Activated T-helper 1 cell treated with anti-CD3 and anti-CD28 coated beads, Interleukin-12 subunit alpha, Interleukin-12 subunit beta, Interleukin-2, Interleukin-4 antibody, amounts not matched to agents 30 ng/mL and 10 ng/mL and 1 ng/mL, durations not matched to agents 14 hours and 24 hours and 36 hours (primary cell): Measurements from ENCODE around the gene MYO1B. TPM values are rescaled to one million over a fixed set of nuclear protein-coding genes. Genes with fewer than 3 reads are reported as not detected.

Experiments used
- DNase-seq: peaks from one replicate; pipeline ENCODE4 v3.0.0; 2021; ENCODE audit warnings: low spot score
- H3K27ac Mint-ChIP-seq: one replicate; pipeline ENCODE4 v1.8.0; 2021; ENCODE audit warnings: mild to moderate bottlenecking, mixed read lengths
- H3K27me3 Mint-ChIP-seq: one replicate; pipeline ENCODE4 v1.8.0; 2022; ENCODE audit warnings: mild to moderate bottlenecking, moderate library complexity, mixed read lengths; ENCODE audit not compliant: insufficient read depth
- H3K36me3 Mint-ChIP-seq: one replicate; pipeline ENCODE4 v1.8.0; 2021; ENCODE audit warnings: low read depth, mixed read lengths
- H3K4me1 Mint-ChIP-seq: one replicate; pipeline ENCODE4 v1.8.0; 2021; ENCODE audit warnings: low read depth, mixed read lengths
- H3K4me3 Mint-ChIP-seq: one replicate; pipeline ENCODE4 v1.8.0; 2021; ENCODE audit warnings: mild to moderate bottlenecking, moderate library complexity, mixed read lengths
- H3K9me3 Mint-ChIP-seq: one replicate; pipeline ENCODE4 v1.8.0; 2021; ENCODE audit warnings: mixed read lengths
- intact Hi-C: fragments of 100-400 bp; cut with micrococcal nuclease; formaldehyde crosslinking; loops from one replicate; pipeline ENCODE4 v1.15.1; 2024
- total RNA-seq: library from RNA; stranded (reverse); gene quantifications from 2 replicates; pipeline ENCODE4 v1.2.3, GENCODE V29; 2022

MYO1B gene
- total RNA-seq, 1 donor from 2014 or later = 13.2 TPM

DNA sequence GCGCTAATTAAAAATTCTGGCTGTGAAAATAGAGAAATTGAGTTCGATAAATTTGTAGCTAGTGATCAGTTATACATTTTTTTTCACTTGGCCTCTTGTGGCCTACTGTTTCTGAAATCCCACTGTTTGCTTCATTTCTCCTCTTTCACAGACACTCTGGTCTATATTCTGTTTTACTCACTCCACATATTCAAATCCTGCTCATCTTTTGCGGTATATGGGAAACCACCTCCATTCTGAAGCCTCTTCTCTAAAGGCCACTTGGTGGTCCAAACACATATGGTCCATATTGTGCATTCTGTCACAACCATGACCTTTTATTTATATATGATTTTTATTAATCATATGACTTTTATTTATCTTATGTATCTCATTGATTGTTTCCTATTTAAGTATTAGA lies 67.0 kb downstream of the MYO1B start:
- Mint-ChIP-seq H3K36me3 (no peaks in the 10 kb centered on the region), H3K27me3 (peaks cover 6% of the 10 kb centered on the region), H3K27ac (no peak overlapping the region), H3K4me1 (no peaks in the 10 kb centered on the region), H3K9me3 (no peaks in the 10 kb centered on the region), H3K4me3 (no peak overlapping the region)
- DNase-seq = no peak
- intact Hi-C loops = no loop called here

GRCh38 chr2:191312662-191313061 lies 67.5 kb downstream of the MYO1B start:
- DNase-seq = no peak
- Mint-ChIP-seq H3K9me3 (no peaks in the 10 kb centered on the region), H3K27ac (no peak overlapping the region), H3K4me3 (no peak overlapping the region), H3K4me1 (no peaks in the 10 kb centered on the region), H3K27me3 (peaks cover 6% of the 10 kb centered on the region), H3K36me3 (no peaks in the 10 kb centered on the region)
- intact Hi-C loops = no loop called here

DNA sequence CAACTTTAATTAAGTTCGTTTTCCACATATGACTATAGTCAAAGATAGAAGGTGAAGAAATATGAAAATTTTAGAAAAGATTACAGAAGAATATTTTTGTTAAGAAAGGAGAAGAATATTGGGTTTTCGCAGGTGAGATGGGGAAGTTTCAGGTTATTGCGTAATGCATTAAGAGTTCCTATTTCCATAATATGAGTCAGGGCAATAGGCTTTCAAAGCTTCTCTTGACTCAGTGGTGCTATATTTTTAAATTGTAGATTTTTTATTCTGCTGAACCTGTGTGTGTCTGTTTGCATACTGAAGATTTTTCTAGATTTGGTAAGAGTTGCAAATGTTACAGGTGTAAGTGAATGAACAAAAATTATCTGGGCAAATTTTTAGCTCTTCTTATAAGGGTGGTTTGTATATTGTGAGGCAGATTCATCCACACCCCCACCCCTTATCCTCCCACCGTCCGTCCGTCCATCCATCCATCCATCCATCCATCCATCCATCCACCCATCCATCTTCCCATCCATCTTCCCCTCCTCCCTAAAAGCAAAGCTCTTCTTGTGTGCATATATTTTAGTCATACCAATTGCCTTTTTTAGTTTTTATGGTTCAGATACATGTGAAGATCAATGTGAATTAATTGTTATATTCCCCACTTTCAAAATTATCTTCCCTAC lies 69.6 kb downstream of the MYO1B start:
- no peak overlapping the region for H3K27ac Mint-ChIP-seq

GRCh38 chr2:191315365-191315752 lies 70.2 kb downstream of the MYO1B start:
- Mint-ChIP-seq H3K27ac (no peak overlapping the region), H3K4me3 (no peak overlapping the region), H3K27me3 (peaks cover 9% of the 10 kb centered on the region), H3K36me3 (no peaks in the 10 kb centered on the region), H3K9me3 (no peaks in the 10 kb centered on the region), H3K4me1 (no peaks in the 10 kb centered on the region)
- no peak for DNase-seq
- intact Hi-C loops = no loop called here

More for the DNA sequence above, 69.6 kb downstream of the MYO1B start:
- H3K36me3 Mint-ChIP-seq = no peaks in the 10 kb centered on the region
- peaks cover 9% of the 10 kb centered on the region for H3K27me3 Mint-ChIP-seq
- DNase-seq = no peak
- H3K9me3 Mint-ChIP-seq = no peaks in the 10 kb centered on the region
- intact Hi-C loops = no loop called here
- H3K4me3 Mint-ChIP-seq = no peak overlapping the region
- no peaks in the 10 kb centered on the region for H3K4me1 Mint-ChIP-seq

DNA sequence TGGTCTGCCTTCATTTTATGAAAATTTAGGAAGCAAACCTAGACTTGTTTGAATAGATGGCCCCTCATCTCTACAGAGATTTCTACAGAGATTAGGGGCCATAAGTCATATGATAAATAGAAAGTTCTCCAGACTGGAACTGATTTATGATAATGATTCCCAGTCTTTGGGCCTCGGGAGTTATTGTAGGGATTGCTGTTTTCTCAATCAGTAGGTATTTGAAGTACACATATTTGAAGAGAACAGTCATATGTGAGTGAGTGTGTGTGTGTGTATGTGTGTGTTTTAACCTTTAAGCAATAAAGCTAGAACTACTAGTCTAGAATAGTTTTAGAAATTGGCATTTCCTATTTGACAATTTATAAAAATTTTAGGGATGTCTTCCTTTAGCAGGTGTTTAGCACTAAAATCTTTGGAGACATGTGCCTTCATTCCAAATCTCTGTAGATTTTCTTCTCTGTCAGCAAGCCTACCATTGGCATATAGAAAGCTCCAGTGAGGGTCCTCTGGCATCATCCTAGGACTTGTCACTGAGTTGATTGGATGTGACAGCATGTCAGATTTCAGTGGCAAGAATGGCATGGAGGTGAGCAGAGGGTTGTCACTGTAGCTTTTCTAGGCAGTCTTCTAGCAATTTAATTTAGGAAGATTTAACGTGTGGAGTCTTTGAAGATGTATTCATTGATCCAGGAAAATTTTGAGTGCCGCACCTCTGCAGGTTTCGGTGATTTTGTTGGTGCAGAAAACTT lies 71.2 kb downstream of the MYO1B start:
- no peak overlapping the region for H3K27ac Mint-ChIP-seq
- H3K4me1 Mint-ChIP-seq = peaks cover under 1% of the 10 kb centered on the region
- H3K9me3 Mint-ChIP-seq = no peaks in the 10 kb centered on the region
- no peak for DNase-seq
- intact Hi-C loops = no loop called here
- H3K36me3 Mint-ChIP-seq = no peaks in the 10 kb centered on the region
- peaks cover 10% of the 10 kb centered on the region for H3K27me3 Mint-ChIP-seq
- no peak overlapping the region for H3K4me3 Mint-ChIP-seq

DNA sequence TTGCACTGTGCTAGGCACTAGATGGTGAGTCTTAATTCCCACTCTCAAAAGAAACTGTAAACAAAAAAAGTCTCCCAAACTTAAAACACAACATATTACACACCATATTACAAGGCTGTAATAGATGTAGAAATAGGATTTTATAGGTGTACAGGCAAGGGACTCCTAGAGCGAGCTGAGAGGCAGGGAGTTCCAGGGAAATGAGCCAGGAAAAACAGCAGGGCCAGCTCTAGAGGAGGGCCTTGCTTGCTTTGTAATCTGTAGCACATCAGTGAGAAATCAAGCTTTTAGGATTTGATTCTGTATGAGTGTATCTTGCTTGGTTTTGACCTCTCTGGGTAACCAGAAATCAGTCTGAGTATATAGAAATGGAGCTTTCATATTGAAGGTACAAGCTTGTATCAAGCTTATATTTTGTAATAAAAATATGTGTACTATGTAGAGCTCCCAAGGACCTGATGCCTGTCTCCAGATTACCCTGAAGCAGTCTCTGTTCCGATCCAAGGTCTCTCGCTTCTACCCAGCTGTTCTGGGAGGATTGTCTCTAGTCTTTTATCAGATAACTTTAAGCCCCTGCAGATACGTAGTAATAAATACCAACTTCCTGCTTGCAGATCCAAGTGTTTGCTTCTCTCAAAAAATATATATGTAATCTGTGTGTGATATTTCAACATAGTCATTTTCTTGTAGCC lies 73.0 kb downstream of the MYO1B start:
- peaks cover 11% of the 10 kb centered on the region for H3K27me3 Mint-ChIP-seq
- peaks cover 7% of the 10 kb centered on the region for H3K9me3 Mint-ChIP-seq
- DNase-seq = no peak
- H3K27ac Mint-ChIP-seq = no peak overlapping the region
- peaks cover 17% of the 10 kb centered on the region for H3K4me1 Mint-ChIP-seq
- H3K4me3 Mint-ChIP-seq = no peak overlapping the region
- intact Hi-C loops = no loop called here
- H3K36me3 Mint-ChIP-seq = no peaks in the 10 kb centered on the region

DNA sequence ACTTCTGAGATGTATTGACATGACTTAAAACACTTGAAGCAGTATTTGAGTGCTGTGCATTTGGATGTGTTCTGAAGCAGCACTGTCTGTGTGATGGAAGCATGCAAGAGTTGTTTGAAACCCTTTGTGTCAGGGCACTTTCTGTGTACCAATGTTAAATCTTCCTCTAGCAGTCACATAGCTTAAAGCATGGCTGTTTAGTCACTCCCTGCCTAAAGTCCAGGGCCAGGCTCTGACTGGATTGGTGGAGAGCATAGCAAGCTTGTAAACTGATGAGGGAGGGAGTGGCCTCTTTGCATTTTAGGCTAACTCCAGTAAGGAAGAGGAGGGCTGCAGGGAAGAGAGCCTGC lies 73.5 kb downstream of the MYO1B start:
- intact Hi-C loops = no loop called here
- peaks cover 11% of the 10 kb centered on the region for H3K27me3 Mint-ChIP-seq
- peaks cover 9% of the 10 kb centered on the region for H3K9me3 Mint-ChIP-seq
- H3K36me3 Mint-ChIP-seq = no peaks in the 10 kb centered on the region
- H3K27ac Mint-ChIP-seq = no peak overlapping the region
- peaks cover 17% of the 10 kb centered on the region for H3K4me1 Mint-ChIP-seq
- DNase-seq = no peak
- no peak overlapping the region for H3K4me3 Mint-ChIP-seq

- DNase-seq = no peak
- H3K27me3 Mint-ChIP-seq = peaks cover 11% of the 10 kb centered on the region
- peaks cover 12% of the 10 kb centered on the region for H3K9me3 Mint-ChIP-seq
- H3K27ac Mint-ChIP-seq = no peak overlapping the region
- intact Hi-C loops = no loop called here
- H3K36me3 Mint-ChIP-seq = peaks cover under 1% of the 10 kb centered on the region
- peaks cover 17% of the 10 kb centered on the region for H3K4me1 Mint-ChIP-seq
- H3K4me3 Mint-ChIP-seq = no peak overlapping the region
Measured at GRCh38 chr2:191319186-191319585, 74.0 kb downstream of the MYO1B start.

GRCh38 chr2:191320881-191321280 lies 75.7 kb downstream of the MYO1B start:
- Mint-ChIP-seq H3K4me1 (peaks cover 17% of the 10 kb centered on the region), H3K4me3 (no peak overlapping the region), H3K27me3 (peaks cover 11% of the 10 kb centered on the region), H3K27ac (no peak overlapping the region), H3K9me3 (peaks cover 16% of the 10 kb centered on the region), H3K36me3 (peaks cover 3% of the 10 kb centered on the region)
- no peak for DNase-seq
- intact Hi-C loops = no loop called here

DNA sequence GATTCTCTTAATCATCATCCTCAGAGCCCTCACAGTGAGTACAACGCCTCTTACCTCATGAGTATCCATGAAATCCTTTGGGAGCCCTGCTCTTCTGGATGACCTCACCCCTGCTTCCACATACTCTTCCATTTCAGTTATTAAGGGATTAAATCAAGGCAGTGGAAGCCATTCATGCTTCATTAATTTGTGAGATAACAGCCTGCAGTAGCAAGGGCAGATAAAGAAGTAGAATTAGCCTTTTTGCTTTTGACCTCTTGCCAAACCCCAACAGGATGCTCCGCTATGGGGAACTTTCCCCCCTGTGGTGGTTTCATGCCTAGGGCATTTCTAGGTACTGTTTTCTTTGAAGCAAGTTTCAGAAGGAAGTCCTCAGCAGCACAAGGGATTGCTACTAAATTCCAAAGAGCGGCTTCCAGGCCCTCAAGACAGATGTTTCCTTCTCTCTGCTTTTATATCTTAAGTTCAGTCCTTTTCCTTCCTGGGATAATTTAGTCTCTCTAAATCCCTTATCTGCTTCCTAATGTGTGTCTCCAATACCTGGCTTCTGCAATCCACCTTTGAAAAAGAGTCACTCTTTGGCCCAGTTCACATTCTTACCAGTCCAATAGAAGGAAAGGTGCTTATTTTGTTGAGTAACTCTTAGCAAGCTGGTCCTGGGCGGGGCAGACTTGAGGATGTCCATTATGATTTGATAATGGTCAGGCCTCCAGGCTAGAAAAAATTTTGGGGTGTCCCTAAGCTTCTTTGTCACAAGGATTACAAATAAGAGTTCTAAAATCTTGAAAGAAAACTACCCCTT lies 76.9 kb downstream of the MYO1B start:
- Mint-ChIP-seq H3K9me3 (peaks cover 16% of the 10 kb centered on the region), H3K4me1 (peaks cover 17% of the 10 kb centered on the region), H3K27ac (no peak overlapping the region), H3K36me3 (peaks cover 3% of the 10 kb centered on the region), H3K4me3 (no peak overlapping the region), H3K27me3 (peaks cover 9% of the 10 kb centered on the region)
- intact Hi-C loops = no loop called here
- DNase-seq = no peak

GRCh38 chr2:191322828-191323506 lies 77.8 kb downstream of the MYO1B start:
- H3K4me1 Mint-ChIP-seq = peaks cover 17% of the 10 kb centered on the region
- H3K27me3 Mint-ChIP-seq = peaks cover 8% of the 10 kb centered on the region
- peaks cover 16% of the 10 kb centered on the region for H3K9me3 Mint-ChIP-seq
- DNase-seq = no peak
- no peak overlapping the region for H3K27ac Mint-ChIP-seq
- H3K4me3 Mint-ChIP-seq = no peak overlapping the region
- peaks cover 3% of the 10 kb centered on the region for H3K36me3 Mint-ChIP-seq
- intact Hi-C loops = no loop called here

DNA sequence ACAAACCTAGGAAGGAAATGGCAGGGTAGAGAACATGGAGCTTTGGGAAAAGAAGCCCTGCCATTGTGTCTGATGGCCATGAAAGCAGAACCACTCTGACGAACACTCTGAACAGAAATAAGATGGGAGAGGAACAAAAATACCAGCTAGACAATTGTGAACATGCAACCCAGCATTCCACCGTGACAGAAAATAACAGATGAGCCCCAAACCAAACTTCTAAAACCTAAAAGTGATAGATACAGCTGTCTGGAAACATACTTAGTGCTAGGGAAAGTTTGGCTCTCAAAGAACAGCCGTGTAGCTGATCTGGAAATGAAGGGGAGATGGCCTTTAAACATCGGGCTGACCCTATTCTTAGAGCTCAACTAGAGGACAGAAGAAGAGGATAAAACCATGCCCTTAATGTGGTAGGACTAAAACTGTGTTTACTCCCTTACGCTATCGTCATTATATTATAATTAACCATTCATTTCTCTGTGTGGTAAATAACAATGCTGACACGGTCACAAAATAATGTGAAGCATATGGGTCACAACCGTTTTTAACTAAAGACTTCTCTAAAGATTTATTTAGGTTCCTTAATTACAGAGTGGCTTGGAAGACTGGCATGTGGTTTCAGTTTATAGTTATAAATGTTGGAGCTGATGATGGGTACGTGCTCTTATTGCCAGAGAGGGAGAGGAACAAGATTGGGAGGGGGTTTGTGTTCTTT lies 80.6 kb downstream of the MYO1B start:
- intact Hi-C loops = no loop called here
- Mint-ChIP-seq H3K36me3 (peaks cover 6% of the 10 kb centered on the region), H3K27ac (no peak overlapping the region), H3K4me1 (peaks cover 17% of the 10 kb centered on the region), H3K9me3 (peaks cover 16% of the 10 kb centered on the region), H3K4me3 (no peak overlapping the region), H3K27me3 (peaks cover 4% of the 10 kb centered on the region)
- DNase-seq = no peak
